Measurements from ENCODE around the gene NAB1.
A peak's percentile ranks its signal among the peaks of the same experiment; 100 is the strongest.
"Not testable (repeated sequence)": the region's sequence is repeated elsewhere in the genome, so short reads cannot be mapped to it uniquely, and the experiment has no call there.

Gene NAB1, protein sequence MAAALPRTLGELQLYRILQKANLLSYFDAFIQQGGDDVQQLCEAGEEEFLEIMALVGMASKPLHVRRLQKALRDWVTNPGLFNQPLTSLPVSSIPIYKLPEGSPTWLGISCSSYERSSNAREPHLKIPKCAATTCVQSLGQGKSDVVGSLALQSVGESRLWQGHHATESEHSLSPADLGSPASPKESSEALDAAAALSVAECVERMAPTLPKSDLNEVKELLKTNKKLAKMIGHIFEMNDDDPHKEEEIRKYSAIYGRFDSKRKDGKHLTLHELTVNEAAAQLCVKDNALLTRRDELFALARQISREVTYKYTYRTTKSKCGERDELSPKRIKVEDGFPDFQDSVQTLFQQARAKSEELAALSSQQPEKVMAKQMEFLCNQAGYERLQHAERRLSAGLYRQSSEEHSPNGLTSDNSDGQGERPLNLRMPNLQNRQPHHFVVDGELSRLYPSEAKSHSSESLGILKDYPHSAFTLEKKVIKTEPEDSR

DNA sequence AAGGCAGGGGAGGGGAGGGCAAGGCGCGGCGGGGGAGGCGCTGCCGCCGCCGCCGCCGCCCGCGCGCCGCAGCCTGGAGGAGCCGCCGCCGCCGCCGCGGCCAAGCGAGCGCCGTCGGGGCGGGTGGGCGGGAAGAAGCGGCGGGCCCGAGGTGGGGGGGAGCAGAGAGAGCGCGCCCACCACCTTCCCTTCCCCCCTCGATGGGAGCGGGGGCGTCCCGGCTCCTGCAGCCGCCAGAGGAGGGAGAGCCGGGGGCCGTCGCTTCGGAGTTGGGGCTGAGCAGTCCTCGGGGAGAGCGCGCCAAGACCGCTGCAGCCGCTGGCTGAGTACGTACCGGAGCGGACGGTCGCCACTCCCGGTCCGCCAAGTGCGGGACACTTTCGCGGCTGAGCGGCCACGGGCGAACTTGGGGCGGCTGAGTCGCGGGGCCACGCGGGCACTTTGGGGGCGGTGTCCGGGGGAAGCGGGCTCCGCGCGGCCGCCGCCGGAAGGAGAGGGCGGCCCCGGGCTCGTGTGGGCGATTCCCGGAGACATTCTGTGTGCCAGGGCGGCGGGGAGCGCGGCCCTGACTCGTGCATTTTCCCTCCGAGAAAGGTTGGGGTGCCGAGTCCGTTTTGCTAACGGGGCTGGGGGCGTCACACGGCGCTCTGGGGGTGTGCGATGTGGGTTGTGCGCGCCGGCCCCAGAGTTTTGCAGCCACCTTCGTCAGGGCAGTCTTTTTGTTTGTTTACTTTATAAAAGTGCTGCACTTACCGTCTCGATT, at the start of gene NAB1:
NAB1 (plus strand) TSS at position 49 of the 763 bp plus-strand sequence. CDS start 10,094 bp downstream, outside the sequence.
- FAIRE-seq, result no peak
- no peak for DNase-seq (ENCODE audit: low spot score)

- no peak for FAIRE-seq
- no peak for DNase-seq (ENCODE audit: low spot score)
Measured at GRCh38 chr2:190599546-190600220, 49.2 kb upstream of the NAB1 start.

DNA sequence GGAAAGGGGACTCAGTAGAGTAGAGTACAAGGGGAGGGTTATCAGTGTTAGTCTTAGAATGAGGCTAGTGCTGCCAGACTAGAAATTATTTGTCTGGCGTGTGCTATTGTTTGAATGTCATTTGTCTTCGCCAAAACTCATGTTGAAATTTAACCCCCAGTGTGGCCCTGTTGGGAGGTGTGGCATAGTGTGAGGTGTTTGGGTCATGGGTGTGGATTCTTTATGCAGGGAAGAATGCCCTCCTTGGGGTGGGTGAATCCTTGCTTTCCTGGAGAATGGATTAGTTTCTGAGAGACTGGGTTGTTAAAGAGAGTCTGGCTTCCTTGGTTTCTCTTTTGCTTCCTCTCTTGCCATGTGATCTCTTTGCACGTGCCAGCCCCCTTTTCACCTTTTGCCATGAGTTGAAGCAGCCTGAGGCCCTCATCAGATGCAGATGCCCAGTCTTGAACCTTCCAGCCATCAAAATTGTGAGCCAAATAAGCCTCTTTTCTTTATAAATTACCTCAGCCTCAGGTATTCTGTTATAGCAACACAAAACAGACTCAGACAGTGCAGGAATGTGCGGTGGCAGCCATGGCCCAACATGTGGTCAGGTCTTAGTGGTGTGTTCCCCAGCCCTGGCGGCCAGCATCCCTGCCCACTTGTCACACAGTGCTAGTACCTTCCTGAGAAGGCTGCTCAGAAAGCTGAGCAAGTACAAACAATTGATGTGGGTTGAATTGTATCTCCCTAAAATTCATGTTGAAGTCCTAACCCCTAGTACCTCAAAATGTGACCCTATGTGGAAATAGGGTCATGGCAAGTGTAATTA, 48.4 kb upstream of the NAB1 start:
- FAIRE-seq (no peak), DNase-seq (ENCODE audit: low spot score) (no peak)

GRCh38 chr2:190603374-190603773, 45.5 kb upstream of the NAB1 start:
- DNase-seq (ENCODE audit: low spot score) (no peak), FAIRE-seq (no peak)

- DNase-seq (ENCODE audit: low spot score), result peak; percentile 62
- FAIRE-seq, result no peak
Measured at GRCh38 chr2:190607014-190607597, 41.8 kb upstream of the NAB1 start.

- FAIRE-seq (peak; percentile 63), DNase-seq (ENCODE audit: low spot score) (peak; percentile 70)
Measured at GRCh38 chr2:190607657-190608357, 41.1 kb upstream of the NAB1 start.

- not testable (repeated sequence) for DNase-seq (ENCODE audit: low spot score); FAIRE-seq
Measured at GRCh38 chr2:190608863-190609262, 40.0 kb upstream of the NAB1 start.

GRCh38 chr2:190609397-190609796, 39.5 kb upstream of the NAB1 start:
- DNase-seq (ENCODE audit: low spot score), result not testable (repeated sequence)
- FAIRE-seq, result peak; percentile 88

- not testable (repeated sequence) for DNase-seq (ENCODE audit: low spot score)
- FAIRE-seq, result peak; percentile 56
Measured at GRCh38 chr2:190610528-190610927, 38.4 kb upstream of the NAB1 start.

GRCh38 chr2:190615555-190616200, 33.2 kb upstream of the NAB1 start:
- no peak for DNase-seq (ENCODE audit: low spot score)
- no peak for FAIRE-seq

GRCh38 chr2:190618030-190618429, 30.9 kb upstream of the NAB1 start:
- FAIRE-seq, result no peak
- no peak for DNase-seq (ENCODE audit: low spot score)

- FAIRE-seq (no peak), DNase-seq (ENCODE audit: low spot score) (no peak)
Measured at GRCh38 chr2:190625691-190626090, 23.2 kb upstream of the NAB1 start.

DNA sequence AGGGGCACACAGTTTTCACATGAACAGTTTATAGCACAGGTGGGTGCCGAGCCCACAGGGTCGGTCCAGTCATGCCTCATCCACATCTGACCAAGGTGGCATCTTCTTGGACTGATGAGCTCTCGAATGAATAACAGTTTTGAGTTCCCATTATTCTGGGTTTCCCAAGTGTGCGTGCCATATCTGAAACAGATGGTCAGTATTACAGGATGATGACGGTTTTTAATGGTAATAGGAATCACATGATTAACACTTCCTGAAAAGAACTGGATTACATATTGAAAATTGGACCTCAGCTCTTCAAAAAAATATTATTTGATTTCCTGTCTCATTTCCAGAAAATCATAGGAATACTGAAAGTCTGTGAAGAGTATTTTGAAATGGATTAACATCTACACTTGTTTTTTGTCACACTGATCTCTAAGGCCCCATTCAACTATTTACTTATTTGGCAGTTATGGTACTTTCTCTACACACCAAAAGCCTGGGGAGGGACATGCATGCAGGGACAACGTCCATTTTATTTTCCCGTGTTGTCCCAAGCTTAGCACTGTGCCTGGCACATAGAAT, 22.2 kb upstream of the NAB1 start:
- FAIRE-seq, result no peak
- DNase-seq (ENCODE audit: low spot score), result no peak

- DNase-seq (ENCODE audit: low spot score), result no peak
- no peak for FAIRE-seq
Measured at GRCh38 chr2:190627448-190628412, 21.2 kb upstream of the NAB1 start.

DNA sequence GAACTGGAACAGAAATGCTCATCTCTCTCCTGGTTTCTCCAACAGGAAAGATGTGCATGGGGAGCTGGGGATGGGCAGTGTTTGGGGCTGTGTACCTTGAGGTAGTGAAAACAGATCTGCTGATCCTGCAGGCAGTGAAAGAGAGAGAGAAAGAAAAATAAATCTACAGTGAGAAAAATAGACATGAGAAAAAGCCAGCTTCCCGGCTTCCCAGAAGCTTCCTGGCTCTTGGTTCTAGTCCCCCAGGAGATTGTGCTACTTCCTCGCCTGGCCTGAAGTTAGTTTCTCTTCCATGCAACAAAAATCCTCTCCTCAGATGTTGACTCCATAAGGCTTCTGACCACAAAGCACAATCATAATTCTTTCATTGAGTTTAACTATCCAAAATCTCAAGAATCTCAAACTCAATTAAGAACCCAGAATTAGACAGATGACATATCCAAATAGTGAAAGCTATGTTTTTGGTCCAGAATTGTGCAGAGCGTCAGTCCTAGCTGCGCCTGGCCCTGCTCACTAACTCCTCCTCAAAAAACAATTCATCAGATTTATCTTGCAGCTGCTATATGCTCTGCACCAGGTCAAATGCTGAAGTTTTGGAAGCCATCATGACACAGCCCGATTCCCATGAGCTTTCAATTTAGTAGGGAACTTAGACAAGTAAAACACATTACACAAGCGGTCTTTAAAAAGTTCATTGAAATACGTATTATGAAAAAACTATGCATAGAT, 20.1 kb upstream of the NAB1 start:
- DNase-seq (ENCODE audit: low spot score), result no peak
- no peak for FAIRE-seq

- FAIRE-seq, result no peak
- no peak for DNase-seq (ENCODE audit: low spot score)
Measured at GRCh38 chr2:190634381-190634780, 14.5 kb upstream of the NAB1 start.

DNA sequence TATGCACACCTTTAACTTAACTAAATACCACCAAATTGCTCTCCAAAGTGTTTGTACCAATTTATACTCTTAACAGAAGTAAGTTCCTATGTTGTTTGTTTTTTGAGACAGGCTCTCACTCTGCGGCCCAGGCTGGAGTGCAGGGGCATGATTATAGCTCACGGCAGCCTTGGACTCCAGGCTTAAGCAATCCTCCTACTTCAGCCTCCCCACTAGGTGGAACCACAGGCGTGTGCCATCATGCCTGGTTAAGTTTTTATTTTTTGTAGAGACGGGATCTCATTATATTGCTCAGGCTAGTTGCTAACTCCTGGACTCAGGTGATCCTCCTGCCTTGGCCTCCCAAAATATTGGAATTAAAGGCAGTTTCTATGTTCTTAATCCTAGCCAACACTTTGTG, 13.1 kb upstream of the NAB1 start:
- DNase-seq (ENCODE audit: low spot score), result no peak
- no peak for FAIRE-seq
